ENCODE results near the gene SPPL3.

- TF ChIP-seq CTCF (conservative IDR thresholded peaks at IDR 0.05; ENCODE audit: low read depth in 2 of 2): no peak
- TF ChIP-seq EZH2phosphoT487 (IDR thresholded peaks at IDR 0.05; ENCODE audit: unreplicated experiment): no peak
- TF ChIP-seq EZH2 (IDR thresholded peaks at IDR 0.05; ENCODE audit: low read depth, unreplicated experiment): no peak
- no peak for TF ChIP-seq POLR2AphosphoS5 (IDR thresholded peaks at IDR 0.05; ENCODE audit: low read depth)
- TF ChIP-seq REST (IDR thresholded peaks at IDR 0.05; ENCODE audit: unreplicated experiment): no peak
- TF ChIP-seq ZNF114 (CRISPR knock-in tag; IDR thresholded peaks at IDR 0.05): no peak
- TF ChIP-seq NANOG (IDR thresholded peaks at IDR 0.05; ENCODE audit: borderline replicate concordance): no peak
- no peak for TF ChIP-seq JUNB (IDR thresholded peaks at IDR 0.05; ENCODE audit: unreplicated experiment)
- TF ChIP-seq CREB1 (CRISPR knock-in tag; IDR thresholded peaks at IDR 0.05; ENCODE audit: low read depth): no peak
- no peak for TF ChIP-seq ETS1 (IDR thresholded peaks at IDR 0.05)
- TF ChIP-seq ZNF331 (CRISPR knock-in tag; IDR thresholded peaks at IDR 0.05; ENCODE audit: low read depth): no peak
- no peak for TF ChIP-seq STAT1 (IDR thresholded peaks at IDR 0.05; ENCODE audit: unreplicated experiment)
These were observed 191.5 kb downstream of the SPPL3 start for GRCh38 chr12:120712610-120713009.

Measured in GM23338 (cell line).